Measurements from ENCODE around the gene MASP1. TPM values are rescaled to one million over a fixed set of nuclear protein-coding genes. Genes with fewer than 3 reads are reported as not detected.

Gene MASP1
- total RNA-seq, 1 experiment from 2014 or later, result not detected

DNA sequence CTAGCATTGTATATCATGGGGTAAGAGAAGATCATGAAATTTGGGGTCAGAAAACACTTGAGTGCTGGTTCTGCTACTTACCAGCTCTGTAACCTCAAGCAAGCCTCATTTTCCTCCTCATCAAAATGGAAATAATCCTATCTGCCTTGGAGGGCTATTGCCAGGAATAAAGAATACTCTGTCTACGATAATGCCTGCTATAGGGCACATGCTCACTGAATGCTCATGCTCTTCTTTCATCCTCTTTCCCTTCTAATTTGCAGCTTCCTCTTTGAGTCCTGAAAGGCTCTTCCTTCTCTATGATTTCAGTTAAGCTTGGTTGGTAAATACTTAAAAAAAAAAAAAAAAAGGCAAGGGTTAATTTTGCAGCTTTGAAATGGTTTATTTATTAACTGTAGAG, 81.4 kb downstream of the MASP1 start:
- Histone ChIP-seq H2AFZ (ENCODE audit: low read depth, low read length, poor library complexity, severe bottlenecking) (no peak overlapping the region), H3K4me3 (replicated peaks in 1 of 2; ENCODE audit: low read depth in 1 of 2, low read length in 2 of 2) (no peak overlapping the region), H3K27me3 (ENCODE audit: insufficient read depth, low read length) (peaks cover 4% of the 10 kb centered on the region; the same call in 1 of the 2 replicates), H3K79me2 (ENCODE audit: insufficient read depth, low read length) (no peaks in the 10 kb centered on the region), H4K20me1 (ENCODE audit: insufficient read depth) (no peaks in the 10 kb centered on the region), H3K36me3 (ENCODE audit: control insufficient read depth in 1 of 2, insufficient read depth in 2 of 2, low read length in 2 of 2) (no peaks in the 10 kb centered on the region), H3K27ac (ENCODE audit: low read depth, low read length) (no peak overlapping the region), H3K4me1 (ENCODE audit: control insufficient read depth in 1 of 2, insufficient read depth in 2 of 2, low read length in 2 of 2) (peaks cover 0 to 5% of the 10 kb centered on the region in 2 experiments; a peak in 1 of 4 replicates), H3K9me3 (ENCODE audit: control insufficient read depth in 1 of 2, insufficient read depth in 1 of 2, low read depth in 1 of 2, low read length in 2 of 2) (no peaks in the 10 kb centered on the region), H3K9ac (ENCODE audit: low read length) (no peak overlapping the region), H3K4me2 (ENCODE audit: low read length) (no peak overlapping the region), H3K9me2 (ENCODE audit: insufficient read depth) (no peaks in the 10 kb centered on the region)
- ChIA-PET CTCF (interaction anchor here (1.1 to 1.6 kb wide), 3 partner anchors 10 to 469 kb away, joined by 3 to 6 read pairs (median 5); no protein-coding TSS in a partner anchor), RAD21 (ENCODE audit: low non-redundant PET in 1 of 2, low total read pairs in 2 of 2, uncharacterized antibody in 2 of 2, unreplicated experiment in 2 of 2) (no interaction called here), POLR2A (no interaction called here)
- ATAC-seq (no peak), DNase-seq (ENCODE audit: low read depth, low spot score) (no peak)
- no TSS peak for BruUV-seq (replicated peaks)
- intact Hi-C loops (cut with micrococcal nuclease), result no loop called here
- TF ChIP-seq JUND (IDR thresholded peaks at IDR 0.05) (no peak), POLR2A (IDR thresholded peaks at IDR 0.05; ENCODE audit: borderline replicate concordance, extremely low read depth, insufficient read depth, insufficient read length) (no peak), SRF (IDR thresholded peaks at IDR 0.05; ENCODE audit: low read depth) (no peak), ZNF274 (IDR thresholded peaks at IDR 0.05; ENCODE audit: low read depth, low read length) (no peak), SIN3A (IDR thresholded peaks at IDR 0.05; ENCODE audit: low read depth) (no peak), CBX3 (IDR thresholded peaks at IDR 0.05; ENCODE audit: low read depth) (no peak), EZH2phosphoT487 (IDR thresholded peaks at IDR 0.05; ENCODE audit: borderline replicate concordance) (no peak), ZFX (IDR thresholded peaks at IDR 0.05) (no peak), EGR1 (IDR thresholded peaks at IDR 0.05; ENCODE audit: low read depth) (no peak), EZH2 (IDR thresholded peaks at IDR 0.05) (no peak)
- TF ChIP-seq, protein P1, sequence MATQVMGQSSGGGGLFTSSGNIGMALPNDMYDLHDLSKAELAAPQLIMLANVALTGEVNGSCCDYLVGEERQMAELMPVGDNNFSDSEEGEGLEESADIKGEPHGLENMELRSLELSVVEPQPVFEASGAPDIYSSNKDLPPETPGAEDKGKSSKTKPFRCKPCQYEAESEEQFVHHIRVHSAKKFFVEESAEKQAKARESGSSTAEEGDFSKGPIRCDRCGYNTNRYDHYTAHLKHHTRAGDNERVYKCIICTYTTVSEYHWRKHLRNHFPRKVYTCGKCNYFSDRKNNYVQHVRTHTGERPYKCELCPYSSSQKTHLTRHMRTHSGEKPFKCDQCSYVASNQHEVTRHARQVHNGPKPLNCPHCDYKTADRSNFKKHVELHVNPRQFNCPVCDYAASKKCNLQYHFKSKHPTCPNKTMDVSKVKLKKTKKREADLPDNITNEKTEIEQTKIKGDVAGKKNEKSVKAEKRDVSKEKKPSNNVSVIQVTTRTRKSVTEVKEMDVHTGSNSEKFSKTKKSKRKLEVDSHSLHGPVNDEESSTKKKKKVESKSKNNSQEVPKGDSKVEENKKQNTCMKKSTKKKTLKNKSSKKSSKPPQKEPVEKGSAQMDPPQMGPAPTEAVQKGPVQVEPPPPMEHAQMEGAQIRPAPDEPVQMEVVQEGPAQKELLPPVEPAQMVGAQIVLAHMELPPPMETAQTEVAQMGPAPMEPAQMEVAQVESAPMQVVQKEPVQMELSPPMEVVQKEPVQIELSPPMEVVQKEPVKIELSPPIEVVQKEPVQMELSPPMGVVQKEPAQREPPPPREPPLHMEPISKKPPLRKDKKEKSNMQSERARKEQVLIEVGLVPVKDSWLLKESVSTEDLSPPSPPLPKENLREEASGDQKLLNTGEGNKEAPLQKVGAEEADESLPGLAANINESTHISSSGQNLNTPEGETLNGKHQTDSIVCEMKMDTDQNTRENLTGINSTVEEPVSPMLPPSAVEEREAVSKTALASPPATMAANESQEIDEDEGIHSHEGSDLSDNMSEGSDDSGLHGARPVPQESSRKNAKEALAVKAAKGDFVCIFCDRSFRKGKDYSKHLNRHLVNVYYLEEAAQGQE (IDR thresholded peaks at IDR 0.05; ENCODE audit: low read depth), result no peak
- TF ChIP-seq, protein P2, sequence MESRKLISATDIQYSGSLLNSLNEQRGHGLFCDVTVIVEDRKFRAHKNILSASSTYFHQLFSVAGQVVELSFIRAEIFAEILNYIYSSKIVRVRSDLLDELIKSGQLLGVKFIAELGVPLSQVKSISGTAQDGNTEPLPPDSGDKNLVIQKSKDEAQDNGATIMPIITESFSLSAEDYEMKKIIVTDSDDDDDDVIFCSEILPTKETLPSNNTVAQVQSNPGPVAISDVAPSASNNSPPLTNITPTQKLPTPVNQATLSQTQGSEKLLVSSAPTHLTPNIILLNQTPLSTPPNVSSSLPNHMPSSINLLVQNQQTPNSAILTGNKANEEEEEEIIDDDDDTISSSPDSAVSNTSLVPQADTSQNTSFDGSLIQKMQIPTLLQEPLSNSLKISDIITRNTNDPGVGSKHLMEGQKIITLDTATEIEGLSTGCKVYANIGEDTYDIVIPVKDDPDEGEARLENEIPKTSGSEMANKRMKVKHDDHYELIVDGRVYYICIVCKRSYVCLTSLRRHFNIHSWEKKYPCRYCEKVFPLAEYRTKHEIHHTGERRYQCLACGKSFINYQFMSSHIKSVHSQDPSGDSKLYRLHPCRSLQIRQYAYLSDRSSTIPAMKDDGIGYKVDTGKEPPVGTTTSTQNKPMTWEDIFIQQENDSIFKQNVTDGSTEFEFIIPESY (IDR thresholded peaks at IDR 0.05; ENCODE audit: extremely low read depth, insufficient replicate concordance, low read length), result no peak
- TF ChIP-seq, protein P3, sequence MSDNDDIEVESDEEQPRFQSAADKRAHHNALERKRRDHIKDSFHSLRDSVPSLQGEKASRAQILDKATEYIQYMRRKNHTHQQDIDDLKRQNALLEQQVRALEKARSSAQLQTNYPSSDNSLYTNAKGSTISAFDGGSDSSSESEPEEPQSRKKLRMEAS (IDR thresholded peaks at IDR 0.05), result no peak
